NCI-H69 (cell line): Measurements from ENCODE around the gene SLC4A5.

ENCODE experiments used
- DNase-seq: peaks from one replicate; lab custom pipeline; 2025; lab: John Stamatoyannopoulos, UW

Gene SLC4A5

DNA sequence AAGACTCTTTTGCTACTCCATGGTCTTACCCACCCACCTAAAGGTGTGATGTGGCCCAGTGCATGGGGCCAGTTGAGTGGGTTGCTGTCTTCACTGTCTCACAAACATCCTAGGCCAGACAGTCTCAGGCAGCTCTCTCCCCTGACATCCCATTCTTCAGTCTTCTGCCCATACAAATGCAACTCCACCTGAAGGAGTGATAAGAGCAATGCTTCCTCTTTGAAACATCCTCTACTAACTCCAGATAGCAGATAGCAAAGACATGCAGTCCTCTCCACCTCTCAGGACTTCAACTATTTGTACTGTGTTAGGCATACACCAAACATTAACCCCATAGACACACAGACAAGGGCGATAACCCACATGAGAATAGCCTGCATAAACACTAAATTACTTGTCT, 73.5 kb downstream of the SLC4A5 start:
- DNase-seq: no peak

DNA sequence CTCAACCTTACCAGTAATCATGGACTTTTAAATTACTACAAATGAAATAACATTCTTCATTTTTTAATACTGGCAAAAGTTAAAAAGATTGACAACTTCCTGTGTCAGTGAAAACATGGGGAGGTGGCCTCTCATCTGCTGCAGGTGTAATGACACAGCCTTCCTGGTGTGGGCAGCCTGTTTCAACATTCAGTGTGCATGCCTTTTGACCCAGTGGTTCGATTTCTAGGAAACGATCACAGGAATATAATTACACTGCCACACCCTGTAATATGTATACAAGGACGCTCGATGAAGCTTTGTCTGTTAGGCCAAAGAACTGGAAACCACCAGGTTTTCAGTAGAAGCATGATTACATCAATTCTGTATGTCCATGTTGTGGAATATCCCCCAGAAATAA, 76.1 kb downstream of the SLC4A5 start:
- DNase-seq: peak; percentile 76

DNA sequence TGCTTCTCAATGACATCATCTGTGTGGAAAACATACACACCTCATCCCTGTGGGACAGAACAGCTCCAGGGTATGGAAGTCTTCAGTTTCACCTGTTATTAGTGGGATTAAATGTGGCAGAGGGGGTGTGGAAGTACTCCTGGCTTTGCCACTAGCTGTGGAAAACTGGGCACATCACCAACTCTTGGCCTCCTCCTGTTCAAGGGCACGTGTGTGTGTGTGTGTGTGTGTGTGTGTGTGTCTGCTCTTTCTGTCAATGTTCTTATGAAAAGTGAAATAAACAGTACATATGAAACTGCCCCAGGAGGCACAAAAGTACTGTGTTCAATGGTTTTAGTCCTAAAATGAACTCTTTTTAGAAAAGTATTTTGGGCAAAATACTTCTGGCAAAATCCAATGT, 78.9 kb downstream of the SLC4A5 start:
- peak; percentile 4 for DNase-seq

DNA sequence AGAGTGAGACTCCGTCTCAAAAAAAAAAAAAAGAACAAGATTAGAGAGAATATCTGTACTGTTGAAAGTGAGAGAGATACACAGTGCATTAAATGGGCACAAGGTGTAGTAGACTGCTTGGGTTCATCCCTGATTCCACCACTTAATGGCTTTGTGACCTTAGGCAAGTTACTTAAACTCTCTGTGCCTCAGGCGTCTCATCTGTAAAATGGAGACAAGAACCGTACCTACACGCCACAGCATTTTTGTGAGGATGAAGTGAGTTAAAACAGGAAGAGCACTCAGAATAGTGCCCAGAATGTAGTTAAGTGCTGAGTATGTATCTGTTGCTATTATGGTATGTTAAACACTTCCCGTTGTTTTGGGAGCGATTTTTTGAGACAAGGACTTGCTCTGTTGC, 80.5 kb downstream of the SLC4A5 start:
- DNase-seq: no peak

DNA sequence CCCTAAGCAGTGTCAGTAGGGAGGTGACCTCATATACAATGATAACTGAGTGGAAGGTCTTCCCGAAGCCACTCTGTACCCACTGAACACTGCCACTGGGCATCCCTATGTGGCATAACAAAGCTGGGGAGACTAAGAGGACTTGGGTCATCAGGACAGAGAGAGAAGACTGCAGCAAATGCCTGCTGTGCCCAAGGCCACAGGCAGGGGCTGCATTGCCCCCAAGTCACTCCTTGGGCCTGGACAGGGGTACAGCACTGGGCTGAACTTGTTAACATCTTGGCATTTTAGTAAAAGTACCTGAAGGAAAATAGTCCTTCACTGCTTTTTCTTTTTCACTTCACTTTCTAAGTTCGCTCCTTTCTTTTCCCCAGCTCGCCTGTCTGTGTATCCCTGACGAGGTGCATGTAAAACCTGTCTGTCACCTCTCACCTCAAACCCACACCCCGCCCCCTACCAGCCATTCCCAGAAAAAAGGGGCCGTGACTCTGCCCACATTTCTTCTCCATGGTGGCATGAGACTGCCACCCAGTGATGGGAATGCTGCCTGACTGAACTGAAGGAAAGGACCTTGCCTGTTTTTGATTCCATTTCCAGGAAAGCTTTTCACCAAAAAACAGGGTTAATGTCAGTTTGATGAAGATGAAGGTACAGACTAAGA, 81.9 kb downstream of the SLC4A5 start:
- DNase-seq: peak; percentile 55

DNA sequence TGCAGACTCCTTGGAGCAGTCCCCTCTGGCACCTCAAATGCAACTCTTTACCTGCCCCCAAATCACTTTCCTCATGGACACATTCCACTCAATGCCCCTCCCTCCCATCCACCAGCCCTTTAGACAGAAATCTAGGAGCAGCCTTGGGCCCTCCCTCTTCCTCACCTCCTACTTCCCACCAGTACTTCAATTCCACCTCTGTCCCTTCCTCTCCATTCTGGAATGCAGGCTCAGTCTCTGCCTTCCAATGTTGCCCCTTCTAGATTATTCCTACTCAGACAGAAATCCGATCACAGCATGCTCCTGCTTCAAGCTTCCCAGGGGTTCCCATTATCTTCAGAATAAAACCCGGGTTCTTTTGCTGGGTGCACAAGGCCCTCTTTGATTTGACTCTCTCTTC, 82.7 kb downstream of the SLC4A5 start:
- no peak for DNase-seq

DNA sequence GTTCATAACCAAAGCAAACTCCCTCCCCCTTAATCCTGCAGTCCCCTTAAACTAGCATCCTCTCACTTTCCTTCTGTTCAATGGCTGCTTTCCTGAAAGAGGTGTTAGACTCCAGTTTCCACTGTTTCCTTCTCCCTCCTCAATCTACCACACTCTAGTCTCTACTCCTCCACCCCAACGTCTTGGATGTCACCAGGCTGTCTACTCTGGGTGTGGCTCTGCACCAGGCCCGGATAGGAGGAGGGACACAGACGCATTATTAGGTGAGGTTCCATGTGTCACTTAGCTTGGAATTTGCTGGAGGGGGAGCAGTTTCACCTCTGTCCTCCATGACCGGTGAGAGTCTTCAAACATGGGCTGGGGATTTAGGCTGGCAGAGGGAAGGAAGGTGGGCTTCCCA, 83.5 kb downstream of the SLC4A5 start:
- no peak for DNase-seq

DNA sequence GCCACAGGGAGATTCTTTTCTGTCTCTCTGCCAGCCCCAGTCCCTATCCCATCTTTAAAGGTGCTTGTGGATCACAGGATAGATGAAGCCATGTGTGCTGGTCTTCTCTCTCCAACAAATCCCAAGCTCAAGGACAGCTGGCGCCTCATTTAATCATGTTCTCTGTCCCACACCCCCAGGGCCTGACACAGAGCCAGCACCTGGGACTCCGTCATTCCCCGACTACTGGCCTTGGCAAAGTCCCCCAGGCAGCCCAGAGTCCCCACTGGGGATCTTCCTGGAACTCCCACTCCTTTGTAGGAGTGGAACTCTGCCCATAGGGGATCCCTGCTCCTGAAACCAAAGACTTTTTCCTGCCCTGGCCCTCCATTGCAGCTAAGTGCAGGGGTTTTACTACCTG, 84.0 kb downstream of the SLC4A5 start:
- peak; percentile 9 for DNase-seq

DNA sequence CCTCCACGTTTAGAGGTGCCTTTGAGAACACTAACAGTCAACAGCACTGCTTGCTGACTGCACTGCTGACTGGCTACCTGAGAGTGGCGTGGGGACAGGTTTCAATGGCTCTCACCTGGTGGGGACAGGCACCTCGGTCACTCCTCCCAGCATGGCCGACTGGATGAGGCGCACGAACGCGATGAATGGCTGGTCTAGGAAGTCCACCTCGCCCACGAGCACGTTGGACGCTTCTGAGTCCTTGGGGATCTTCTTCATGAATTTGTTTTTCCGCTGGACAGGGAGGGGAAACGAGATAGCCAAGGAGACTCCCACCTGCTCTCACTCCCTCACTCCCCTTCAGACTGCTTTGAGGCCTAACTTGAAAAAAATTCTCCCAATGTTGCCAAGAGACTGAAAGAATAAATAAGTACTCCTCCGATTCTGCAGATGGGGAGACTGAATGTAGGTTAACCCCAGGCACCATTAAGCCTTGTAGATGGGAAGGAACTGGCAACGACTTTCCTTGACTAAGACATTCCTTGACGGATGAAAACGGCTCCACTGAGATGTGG, 87.5 kb downstream of the SLC4A5 start:
- no peak for DNase-seq

DNA sequence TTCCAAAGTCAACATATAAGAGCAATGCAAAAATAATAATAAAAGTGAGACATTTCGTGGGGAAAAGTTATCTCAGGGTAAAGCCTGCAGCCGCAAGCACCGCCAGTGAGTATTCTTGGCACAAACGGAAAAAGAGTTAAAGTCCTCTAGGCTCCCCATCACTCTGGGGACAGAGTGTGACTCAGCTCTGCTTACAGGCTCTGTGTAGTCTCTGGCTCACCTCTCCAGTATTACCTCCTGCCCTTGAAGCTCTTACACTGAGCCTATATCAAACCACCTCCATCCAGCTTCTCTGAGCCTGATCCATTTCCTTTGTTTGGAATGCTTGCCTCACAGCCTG, 89.3 kb downstream of the SLC4A5 start:
- no peak for DNase-seq

DNA sequence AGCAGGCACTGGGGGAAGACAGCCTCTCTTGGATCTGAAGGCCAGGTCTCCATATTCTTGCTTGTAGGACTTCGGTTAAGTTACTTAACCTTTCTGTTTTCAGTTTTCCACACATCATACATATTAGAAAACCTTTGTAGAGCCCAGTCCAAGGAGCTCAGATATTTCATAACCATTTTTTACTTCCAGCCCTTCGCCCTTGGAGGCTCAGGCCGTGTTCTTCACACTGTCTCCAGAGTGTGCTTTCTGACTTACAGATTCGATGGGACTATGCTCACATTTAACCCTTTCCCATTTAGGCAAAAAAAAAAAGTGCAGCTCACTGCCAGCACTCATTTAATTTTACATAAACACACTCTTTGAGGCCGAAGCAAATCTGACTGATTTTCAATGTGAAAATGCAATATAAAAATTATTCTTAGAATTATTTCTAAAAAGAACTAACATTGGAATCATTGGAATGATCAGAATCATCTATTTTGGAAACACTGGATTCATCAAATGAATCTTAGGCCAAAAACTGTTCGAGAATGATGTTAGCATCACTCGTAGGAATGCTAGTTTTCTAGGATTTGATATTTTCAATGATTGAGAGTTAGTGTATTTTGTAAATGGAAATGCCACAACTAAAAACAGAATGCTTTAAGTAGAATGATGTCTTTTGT, 89.8 kb downstream of the SLC4A5 start:
- no peak for DNase-seq

DNA sequence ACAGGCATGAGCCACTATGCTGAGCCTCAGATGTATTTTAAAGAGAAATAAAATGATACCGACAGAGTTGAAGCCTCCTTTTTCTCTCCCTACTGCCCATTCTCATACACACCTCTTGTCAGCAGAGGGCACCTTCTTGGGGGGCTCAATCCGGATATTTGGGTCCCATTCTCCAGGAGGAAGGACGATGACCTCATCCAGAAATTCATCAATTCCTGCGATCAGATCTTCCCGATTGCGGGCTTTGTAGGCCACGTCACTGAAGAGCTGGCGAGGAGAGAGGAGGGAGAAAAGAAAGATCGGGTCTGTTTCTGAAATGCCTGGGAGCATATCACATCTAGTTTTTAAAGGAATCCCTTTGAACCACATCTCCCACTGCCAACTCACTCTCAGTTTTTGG, 90.4 kb downstream of the SLC4A5 start:
- no peak for DNase-seq

DNA sequence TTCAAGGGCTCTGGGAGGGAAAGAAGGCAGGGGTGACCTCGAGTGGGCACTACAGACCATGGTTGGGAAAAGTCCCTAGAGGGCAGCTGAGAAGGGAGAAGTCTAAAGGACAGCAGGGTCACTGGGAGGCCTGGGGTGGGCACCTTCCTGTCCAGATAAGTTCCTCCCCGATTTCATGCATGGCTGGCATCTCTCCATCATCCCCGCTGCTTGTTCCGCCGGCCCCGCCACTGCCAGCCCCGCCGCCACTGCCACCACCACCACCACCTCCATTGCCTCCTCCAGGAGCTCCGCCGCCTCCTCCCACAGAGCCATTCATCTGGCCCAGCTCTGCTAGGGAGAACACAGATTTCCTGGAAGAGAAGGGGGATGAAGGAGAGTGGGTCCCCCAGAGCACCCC, 91.2 kb downstream of the SLC4A5 start:
- DNase-seq: no peak

DNA sequence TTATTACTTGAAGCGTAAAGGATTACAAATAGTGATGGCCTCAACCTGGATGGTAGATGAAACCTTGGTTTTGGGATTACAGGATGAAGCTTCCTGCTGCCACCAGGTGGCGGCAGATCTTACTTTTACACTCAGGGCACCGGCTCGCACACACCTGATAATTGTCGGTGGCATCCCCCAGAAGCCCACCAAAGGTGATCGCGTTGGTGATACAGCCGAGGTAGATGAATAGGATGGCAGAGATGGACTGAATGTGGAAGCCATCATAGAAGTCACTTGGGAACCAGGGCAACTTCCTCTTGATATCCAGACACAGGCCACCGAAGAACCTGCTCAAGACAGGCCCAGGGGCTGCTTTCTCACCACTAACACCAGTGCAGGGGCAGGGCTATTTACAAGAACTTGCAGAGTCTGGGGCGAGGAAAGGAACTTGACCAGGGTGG, 93.0 kb downstream of the SLC4A5 start:
- DNase-seq: peak; percentile 45

DNA sequence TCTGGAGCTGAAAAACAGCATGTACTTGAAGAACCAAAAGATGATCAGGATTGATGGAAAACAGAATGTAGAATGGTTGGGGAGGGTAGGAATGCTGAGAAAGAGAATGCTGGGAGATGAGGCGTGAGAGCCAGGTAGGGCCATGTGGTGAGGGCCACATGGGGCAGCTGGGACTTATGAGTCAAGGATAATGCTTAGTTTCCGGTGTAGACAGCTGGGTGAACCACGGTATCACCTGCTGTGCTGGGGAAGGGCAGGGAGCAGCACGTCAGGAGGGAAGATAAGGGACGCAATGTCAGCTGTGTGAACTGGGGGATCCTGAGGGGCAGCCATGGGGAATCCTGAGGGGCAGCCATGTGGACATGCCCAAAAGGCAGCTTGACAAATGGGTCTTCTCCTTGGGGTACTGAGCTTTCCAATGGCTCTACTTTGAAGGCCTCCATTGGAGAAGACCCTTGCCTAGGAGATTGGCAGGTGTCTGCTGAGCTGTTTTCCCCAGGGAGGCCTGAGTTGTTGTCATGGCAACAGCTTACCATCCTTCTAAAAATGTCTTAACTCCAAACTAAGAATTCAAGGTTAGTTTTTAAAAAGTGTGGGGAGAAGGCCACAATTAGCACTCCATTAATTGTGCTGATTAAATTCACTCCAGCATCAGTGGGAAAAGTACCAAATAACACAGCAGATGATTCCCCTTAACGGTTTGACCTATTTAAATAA, 93.7 kb downstream of the SLC4A5 start:
- DNase-seq: peak; percentile 30

DNA sequence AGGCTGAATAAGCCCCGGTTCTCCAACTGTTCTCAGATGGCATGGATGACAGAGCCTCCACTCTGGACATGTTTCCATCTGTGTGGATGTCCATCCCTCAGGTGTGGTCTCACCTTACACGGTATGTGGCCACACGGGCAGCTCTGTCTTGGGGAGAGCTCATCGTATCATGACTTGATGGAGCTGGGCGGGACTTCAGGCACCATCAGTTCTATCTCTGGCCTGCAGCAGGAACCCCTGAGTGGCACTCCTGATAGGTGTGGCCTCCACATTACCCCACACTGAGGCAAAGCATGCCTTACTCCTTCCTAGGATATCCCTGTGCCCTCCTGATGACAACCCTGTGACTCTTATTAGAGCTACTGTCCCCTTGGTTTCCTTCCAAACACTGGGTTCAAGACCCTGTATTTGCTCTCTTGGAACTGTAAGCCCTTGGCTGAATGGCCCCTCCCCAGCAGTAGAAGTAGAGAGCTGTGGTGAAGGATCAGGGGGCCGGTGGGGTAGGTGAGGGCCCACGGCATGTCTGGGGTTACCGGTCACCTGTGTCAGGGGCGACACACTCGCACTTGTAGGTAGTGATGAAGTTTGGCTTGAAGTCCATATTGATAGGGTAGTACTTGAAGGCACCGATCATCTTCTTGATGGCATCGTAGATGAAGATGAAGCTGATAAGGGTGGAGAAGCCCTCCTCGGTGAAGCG, 96.6 kb downstream of the SLC4A5 start:
- no peak for DNase-seq

DNA sequence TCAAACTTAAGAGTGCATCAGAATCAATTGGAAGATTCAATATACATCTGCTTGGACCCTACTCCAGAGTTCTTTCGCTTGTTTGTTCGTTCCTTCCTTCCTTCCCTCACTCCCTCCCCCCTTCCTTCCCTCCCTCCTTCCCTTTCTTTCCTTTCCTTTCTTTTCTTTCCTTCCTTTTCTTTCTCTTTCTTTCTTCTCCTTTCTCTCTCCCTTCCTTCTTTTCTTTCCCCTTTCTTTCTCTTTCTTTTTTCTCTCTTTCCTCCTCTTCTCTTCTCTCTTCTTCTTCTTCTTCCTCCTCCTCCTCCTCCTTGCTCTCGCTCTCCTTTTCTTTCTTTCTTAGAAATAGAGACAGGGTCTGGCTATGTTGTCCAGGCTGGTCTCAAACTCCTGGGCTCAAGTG, 98.9 kb downstream of the SLC4A5 start:
- no peak for DNase-seq

DNA sequence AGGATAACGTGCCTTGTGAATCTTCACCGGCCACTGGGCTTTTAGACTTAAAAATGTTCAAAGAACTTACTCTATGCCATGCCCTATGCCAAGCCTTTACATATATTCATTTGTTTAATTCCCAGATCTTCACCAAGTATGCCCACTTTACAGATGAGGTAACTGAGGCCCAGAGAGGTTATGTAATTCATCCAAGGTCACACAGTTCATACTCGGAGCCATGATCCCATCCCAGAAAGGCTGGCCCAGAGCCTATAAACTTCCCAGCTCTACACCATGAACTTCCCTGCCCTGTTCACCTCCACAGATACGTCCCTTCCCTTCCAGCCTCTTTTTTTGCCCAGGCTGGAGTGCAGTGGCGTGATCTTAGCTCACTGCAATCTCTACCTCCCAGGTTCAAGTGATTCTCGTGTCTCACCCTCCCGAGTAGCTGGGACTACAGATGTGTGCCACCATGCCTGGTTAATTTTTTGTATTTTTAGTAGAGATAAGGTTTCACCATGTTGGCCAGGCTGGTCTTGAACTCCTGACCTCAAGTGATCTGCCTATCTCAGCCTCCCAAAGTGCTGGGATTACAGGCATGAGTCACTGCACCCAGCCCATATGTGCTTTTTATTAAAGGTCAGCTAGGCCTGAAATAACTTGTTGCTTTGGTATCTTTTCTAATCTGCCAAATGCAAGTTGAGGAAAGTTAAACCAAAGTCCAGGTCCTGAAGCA, 100.7 kb downstream of the SLC4A5 start:
- DNase-seq: no peak

DNA sequence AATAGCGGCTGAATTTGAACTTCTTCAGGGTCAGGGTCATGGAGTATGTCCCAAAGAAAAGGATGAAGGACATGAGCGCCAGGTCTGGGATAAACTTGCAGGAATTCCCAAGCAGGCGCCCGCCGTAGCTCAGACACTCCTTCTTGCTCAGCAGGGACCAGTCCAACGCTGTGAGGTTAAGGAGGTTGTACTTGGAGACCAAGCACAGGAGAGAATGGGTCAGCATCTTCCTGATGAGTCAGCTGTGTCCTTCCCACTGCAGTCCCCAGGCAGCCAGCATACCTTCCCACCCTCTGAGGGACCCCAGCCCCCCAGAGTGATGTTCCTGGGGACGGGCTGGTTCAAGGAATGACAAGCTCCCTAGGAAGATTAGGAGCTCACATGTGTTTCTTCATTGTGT, 103.9 kb downstream of the SLC4A5 start:
- no peak for DNase-seq

DNA sequence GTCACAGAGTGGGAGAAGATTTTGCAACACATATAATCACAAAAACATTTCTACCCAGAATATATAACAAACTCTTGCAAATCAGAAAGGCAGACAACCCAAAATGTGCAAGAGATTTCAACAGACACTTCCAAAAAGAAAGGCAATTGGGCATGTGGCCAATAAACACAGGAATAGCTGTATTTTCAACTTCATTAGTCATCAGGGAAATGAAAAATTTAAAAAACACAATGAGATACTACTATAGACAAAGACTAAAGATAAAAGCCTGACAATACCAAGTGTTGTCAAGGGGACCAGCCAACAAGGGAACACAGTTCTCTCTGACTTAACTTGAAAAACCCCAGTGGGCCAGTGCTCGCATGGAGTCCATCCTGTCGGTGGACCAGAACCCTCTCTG, 104.3 kb downstream of the SLC4A5 start:
- no peak for DNase-seq

DNA sequence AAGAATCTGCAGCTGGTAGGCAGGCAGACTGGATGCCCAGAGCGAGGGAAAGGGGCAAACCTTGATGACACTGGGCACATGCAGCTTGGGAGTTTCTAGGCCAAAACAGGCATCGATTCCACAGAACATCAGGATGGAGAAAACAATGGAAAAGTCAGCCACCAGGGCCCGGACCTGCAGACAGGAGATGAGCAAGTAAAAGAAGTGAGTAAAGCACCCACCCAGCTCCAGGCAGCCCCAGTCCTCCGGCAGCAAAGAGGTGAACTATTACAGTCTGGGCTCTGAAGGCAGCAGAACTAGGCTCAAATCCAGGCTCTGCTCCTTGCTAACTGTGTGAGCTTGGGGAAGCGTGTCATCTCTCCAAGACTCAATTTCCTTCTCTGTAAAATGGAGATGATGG, 108.2 kb downstream of the SLC4A5 start:
- DNase-seq: no peak

DNA sequence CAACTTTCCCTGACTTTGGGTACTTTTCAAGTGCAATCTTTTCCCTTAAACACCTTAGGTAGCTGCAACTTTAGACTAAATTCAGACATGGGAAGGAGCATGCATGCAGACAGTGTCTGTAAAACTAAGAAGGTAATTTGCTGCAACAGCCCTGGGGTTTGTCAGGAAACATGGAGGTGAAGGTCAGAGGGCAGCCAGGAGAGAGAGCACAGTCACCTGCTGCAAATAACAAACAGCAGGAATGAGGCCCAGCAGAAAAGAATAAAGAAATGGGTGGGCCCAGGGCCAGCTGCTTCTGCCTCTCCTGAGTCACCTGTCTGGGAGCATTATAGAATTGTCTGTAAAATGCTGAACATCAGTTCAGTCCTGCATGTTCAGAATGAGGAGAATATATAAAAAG, 109.6 kb downstream of the SLC4A5 start:
- DNase-seq: peak; percentile 62
